Measurements from ENCODE around the gene NRXN2.

Gene NRXN2

DNA sequence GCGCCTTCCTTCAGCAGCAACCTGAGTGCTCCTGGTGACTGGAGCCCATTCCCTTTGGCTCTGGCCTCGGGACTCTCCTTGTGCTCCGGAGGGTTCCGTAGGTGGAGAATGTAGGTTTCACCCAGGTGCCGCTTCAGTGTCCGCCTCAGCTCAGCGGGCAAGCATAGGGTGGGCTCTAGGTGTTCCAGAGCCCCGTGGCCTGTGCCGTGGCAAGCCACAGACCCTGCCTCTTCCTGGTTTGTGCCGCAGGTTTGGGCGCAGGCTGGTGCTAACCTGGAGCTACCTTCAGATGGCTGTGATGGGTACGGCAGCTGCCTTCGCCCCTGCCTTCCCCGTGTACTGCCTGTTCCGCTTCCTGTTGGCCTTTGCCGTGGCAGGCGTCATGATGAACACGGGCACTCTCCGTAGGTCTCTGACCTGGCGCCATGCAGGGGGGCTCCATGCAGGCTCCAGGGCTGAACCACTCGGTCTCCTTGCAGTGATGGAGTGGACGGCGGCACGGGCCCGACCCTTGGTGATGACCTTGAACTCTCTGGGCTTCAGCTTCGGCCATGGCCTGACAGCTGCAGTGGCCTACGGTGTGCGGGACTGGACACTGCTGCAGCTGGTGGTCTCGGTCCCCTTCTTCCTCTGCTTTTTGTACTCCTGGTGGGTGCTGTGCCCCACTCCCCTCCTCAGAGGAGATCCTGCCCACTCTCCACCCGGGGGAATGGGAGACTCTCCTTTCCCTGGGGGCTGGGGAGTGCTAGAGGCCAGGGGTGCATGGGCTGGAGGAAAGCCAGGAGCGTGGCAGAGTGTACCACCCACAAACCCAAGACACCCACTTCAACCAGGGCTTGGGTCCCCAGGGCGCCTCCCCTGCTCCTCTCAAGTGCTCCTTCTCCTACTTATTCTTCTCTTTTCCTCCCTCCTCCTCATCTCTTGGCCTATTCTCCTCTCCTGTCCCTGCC, 129.6 kb downstream of the NRXN2 start:
- Histone ChIP-seq H3K4me3 (ENCODE audit: low read length in 2 of 2) (no peak overlapping the region), H3K27ac (ENCODE audit: low read length) (no peak overlapping the region)

DNA sequence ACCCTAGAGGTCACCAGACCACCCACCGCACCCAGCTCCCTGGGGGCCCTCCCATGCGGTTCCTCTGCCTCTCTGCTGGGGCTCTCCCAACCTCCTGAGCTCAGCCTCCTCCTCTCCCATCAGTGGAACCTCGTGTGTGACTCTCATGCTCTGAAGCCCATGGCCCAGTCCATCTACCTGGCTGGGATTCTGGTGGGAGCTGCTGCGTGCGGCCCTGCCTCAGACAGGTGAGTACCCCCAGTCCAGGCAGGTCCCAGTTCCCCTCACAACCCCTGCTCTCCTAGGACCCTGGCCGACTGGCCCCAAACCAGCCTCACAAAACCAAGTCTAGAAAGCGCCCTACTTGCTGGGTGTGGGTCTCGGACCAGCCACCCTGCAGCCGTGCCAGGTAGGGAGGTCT, 130.3 kb downstream of the NRXN2 start:
- H3K4me1 ChIP-seq (ENCODE audit: control insufficient read depth, insufficient read depth, low read length), result no peaks in the 10 kb centered on the region
- H3K27me3 ChIP-seq (ENCODE audit: control insufficient read depth in 1 of 2, insufficient read depth in 2 of 2, low read length in 2 of 2), result peaks cover 0 to 2% of the 10 kb centered on the region in 2 donors
- no peak overlapping the region for H3K9ac ChIP-seq (ENCODE audit: low read length in 2 of 2)
- no peaks in the 10 kb centered on the region for H3K36me3 ChIP-seq (ENCODE audit: control insufficient read depth in 2 of 2, insufficient read depth in 2 of 2, low read length in 2 of 2)
- no peak overlapping the region for H3K27ac ChIP-seq (ENCODE audit: low read length)
- peaks cover 0 to 7% of the 10 kb centered on the region in 2 donors for H3K9me3 ChIP-seq (ENCODE audit: control insufficient read depth in 2 of 2, low read length in 2 of 2)
- H3K4me3 ChIP-seq (ENCODE audit: low read length in 2 of 2), result no peak overlapping the region

More for the DNA sequence above, 129.6 kb downstream of the NRXN2 start:
- H3K9me3 ChIP-seq (ENCODE audit: control insufficient read depth in 2 of 2, low read length in 2 of 2), result peaks cover 0 to 4% of the 10 kb centered on the region in 2 donors
- H3K27me3 ChIP-seq (ENCODE audit: control insufficient read depth in 1 of 2, insufficient read depth in 2 of 2, low read length in 2 of 2), result peaks cover 0 to 2% of the 10 kb centered on the region in 2 donors
- H3K4me1 ChIP-seq (ENCODE audit: control insufficient read depth, insufficient read depth, low read length), result no peaks in the 10 kb centered on the region
- no peaks in the 10 kb centered on the region for H3K36me3 ChIP-seq (ENCODE audit: control insufficient read depth in 2 of 2, insufficient read depth in 2 of 2, low read length in 2 of 2)
- no peak overlapping the region for H3K9ac ChIP-seq (ENCODE audit: low read length in 2 of 2)

DNA sequence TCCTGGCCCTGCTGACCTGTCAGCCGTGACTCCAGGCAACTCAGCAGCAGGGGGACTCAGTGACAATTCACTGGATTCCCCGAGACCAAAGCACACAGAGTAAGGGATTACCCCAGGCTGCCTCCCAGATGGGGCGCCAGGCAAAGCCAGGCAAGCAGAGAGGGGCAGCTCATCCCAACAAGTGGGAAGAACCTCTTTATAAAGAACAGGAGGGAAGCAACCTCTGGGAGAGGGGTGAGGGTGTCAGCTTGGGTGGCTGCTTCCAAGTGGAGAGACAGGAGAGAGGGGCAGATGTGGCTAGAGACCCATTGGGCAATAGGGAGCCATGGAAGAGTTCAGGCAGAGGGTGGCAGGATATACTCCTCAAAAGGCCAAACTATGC, 130.8 kb downstream of the NRXN2 start:
- Histone ChIP-seq H3K27ac (ENCODE audit: low read length) (no peak overlapping the region), H3K4me3 (ENCODE audit: low read length in 2 of 2) (no peak overlapping the region), H3K9ac (ENCODE audit: low read length in 2 of 2) (no peak overlapping the region)

DNA sequence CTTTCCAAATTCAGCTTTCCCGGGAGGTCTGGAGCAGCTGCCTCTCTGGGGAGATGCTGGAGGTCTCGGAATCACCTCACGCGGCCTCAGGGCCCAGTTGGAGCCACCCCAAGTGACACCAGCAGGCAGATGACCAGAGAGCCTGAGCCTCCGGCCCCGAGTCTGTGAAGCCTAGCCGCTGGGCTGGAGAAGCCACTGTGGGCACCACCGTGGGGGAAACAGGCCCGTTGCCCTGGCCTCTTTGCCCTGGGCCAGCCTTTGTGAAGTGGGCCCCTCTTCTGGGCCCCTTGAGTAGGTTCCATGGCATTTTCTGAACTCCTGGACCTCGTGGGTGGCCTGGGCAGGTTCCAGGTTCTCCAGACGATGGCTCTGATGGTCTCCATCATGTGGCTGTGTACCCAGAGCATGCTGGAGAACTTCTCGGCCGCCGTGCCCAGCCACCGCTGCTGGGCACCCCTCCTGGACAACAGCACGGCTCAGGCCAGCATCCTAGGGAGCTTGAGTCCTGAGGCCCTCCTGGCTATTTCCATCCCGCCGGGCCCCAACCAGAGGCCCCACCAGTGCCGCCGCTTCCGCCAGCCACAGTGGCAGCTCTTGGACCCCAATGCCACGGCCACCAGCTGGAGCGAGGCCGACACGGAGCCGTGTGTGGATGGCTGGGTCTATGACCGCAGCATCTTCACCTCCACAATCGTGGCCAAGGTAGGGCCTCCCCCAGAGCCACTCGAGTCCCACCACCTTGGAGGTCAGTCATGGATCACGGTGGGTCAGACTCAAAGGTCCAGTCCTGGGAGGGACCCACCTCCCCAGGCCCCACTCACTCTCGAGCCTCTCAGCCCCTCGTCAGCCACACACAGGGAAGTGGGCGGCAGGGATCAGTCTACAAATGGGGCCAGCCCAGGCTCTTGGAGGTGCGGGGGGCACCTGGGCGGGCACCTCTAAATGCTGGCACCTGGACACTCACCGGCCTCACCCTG, 131.5 kb downstream of the NRXN2 start:
- Histone ChIP-seq H3K4me3 (ENCODE audit: low read length in 2 of 2) (no peak overlapping the region), H3K9me3 (ENCODE audit: control insufficient read depth in 2 of 2, low read length in 2 of 2) (peaks cover 0 to 10% of the 10 kb centered on the region in 2 donors), H3K4me1 (ENCODE audit: control insufficient read depth, insufficient read depth, low read length) (no peaks in the 10 kb centered on the region), H3K27me3 (ENCODE audit: control insufficient read depth in 1 of 2, insufficient read depth in 2 of 2, low read length in 2 of 2) (peaks cover 0 to 2% of the 10 kb centered on the region in 2 donors), H3K36me3 (ENCODE audit: control insufficient read depth in 2 of 2, insufficient read depth in 2 of 2, low read length in 2 of 2) (no peaks in the 10 kb centered on the region), H3K9ac (ENCODE audit: low read length in 2 of 2) (no peak overlapping the region), H3K27ac (ENCODE audit: low read length) (no peak overlapping the region)

More for the DNA sequence above, 130.8 kb downstream of the NRXN2 start:
- H3K4me1 ChIP-seq (ENCODE audit: control insufficient read depth, insufficient read depth, low read length), result no peaks in the 10 kb centered on the region
- peaks cover 0 to 2% of the 10 kb centered on the region in 2 donors for H3K27me3 ChIP-seq (ENCODE audit: control insufficient read depth in 1 of 2, insufficient read depth in 2 of 2, low read length in 2 of 2)
- peaks cover 0 to 10% of the 10 kb centered on the region in 2 donors for H3K9me3 ChIP-seq (ENCODE audit: control insufficient read depth in 2 of 2, low read length in 2 of 2)
- H3K36me3 ChIP-seq (ENCODE audit: control insufficient read depth in 2 of 2, insufficient read depth in 2 of 2, low read length in 2 of 2), result no peaks in the 10 kb centered on the region

DNA sequence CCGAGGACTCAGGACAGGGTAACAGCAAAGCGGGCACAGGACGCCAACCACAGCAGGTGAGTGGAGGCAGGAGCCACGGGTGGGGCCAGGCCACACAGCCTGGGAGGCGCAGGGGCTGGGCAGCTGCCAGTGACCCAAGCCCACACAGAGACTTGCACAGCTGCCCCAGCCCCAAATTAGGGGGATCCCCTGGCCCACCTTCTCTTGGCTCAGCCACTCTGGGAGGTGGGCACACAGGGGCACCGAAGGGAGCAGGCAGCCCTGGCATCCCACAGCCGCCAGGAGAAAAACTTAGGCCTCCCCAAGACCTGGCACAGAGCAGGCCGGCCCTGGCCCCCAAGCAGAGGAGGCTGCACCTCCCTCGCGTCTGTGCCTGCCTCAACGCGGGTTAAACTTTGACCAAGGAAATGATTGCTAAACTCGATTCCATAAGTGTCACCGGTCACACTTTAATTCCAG, 132.2 kb downstream of the NRXN2 start, which contains the start of gene SLC22A12:
TSS of gene SLC22A12 (plus strand) at position 458 of the 459 bp plus-strand sequence. CDS start 337 bp downstream, outside the sequence.
- Histone ChIP-seq H3K4me3 (ENCODE audit: low read length in 2 of 2) (no peak within 1 kb of the TSS), H3K4me1 (ENCODE audit: control insufficient read depth, insufficient read depth, low read length) (no peaks in the 10 kb centered on the region), H3K36me3 (ENCODE audit: control insufficient read depth in 2 of 2, insufficient read depth in 2 of 2, low read length in 2 of 2) (no peaks in the 10 kb centered on the region), H3K27me3 (ENCODE audit: control insufficient read depth in 1 of 2, insufficient read depth in 2 of 2, low read length in 2 of 2) (peaks cover 0 to 2% of the 10 kb centered on the region in 2 donors), H3K9me3 (ENCODE audit: control insufficient read depth in 2 of 2, low read length in 2 of 2) (peaks cover 0 to 10% of the 10 kb centered on the region in 2 donors), H3K27ac (ENCODE audit: low read length) (no peak within 1 kb of the TSS), H3K9ac (ENCODE audit: low read length in 2 of 2) (no peak within 1 kb of the TSS)

DNA sequence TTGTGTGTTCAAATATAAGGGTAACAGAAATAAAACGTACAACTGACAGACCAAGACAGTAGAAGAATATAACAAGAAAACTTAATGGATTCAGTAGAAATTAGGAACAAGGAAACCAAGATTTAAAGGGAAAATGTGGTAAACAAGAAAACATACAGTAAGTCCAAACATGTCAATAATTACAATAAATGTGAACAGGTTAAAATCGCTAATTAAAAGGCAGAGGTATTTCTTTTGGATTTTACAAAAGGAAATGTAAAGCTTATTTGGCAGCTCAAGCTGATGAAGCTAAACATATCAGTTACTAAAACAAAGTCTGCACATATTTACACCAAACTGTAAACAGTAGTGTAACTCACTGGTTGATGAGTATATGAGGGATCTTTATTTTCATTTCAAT, 134.3 kb downstream of the NRXN2 start:
- peaks cover 0 to 2% of the 10 kb centered on the region in 2 donors for H3K27me3 ChIP-seq (ENCODE audit: control insufficient read depth in 1 of 2, insufficient read depth in 2 of 2, low read length in 2 of 2)
- no peak overlapping the region for H3K4me3 ChIP-seq (ENCODE audit: low read length in 2 of 2)
- H3K27ac ChIP-seq (ENCODE audit: low read length), result no peak overlapping the region
- H3K9ac ChIP-seq (ENCODE audit: low read length in 2 of 2), result no peak overlapping the region
- no peaks in the 10 kb centered on the region for H3K4me1 ChIP-seq (ENCODE audit: control insufficient read depth, insufficient read depth, low read length)
- no peaks in the 10 kb centered on the region for H3K36me3 ChIP-seq (ENCODE audit: control insufficient read depth in 2 of 2, insufficient read depth in 2 of 2, low read length in 2 of 2)
- peaks cover 0 to 10% of the 10 kb centered on the region in 2 donors for H3K9me3 ChIP-seq (ENCODE audit: control insufficient read depth in 2 of 2, low read length in 2 of 2)

DNA sequence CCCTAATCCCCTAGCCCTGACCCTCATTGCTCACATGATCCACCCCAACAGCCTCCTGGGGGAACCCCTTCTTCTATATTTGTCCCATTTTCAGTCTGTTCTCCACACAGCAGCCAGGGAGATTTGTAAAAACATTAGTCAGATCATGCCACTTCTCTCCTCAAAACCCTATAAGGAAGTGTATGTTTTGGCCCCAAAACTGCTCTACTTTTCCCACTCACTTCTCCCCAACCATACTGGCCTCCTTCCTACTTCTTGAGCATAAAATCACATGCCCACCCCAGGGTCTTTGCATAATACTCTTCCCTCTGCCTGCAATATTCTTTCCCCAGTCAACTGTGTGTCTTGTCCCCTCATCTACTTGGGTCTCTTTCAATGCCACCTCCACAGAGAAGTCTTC, 136.6 kb downstream of the NRXN2 start:
- H3K27me3 ChIP-seq (ENCODE audit: control insufficient read depth in 1 of 2, insufficient read depth in 2 of 2, low read length in 2 of 2), result no peaks in the 10 kb centered on the region
- peaks cover 0 to 10% of the 10 kb centered on the region in 2 donors for H3K9me3 ChIP-seq (ENCODE audit: control insufficient read depth in 2 of 2, low read length in 2 of 2)
- H3K27ac ChIP-seq (ENCODE audit: low read length), result no peak overlapping the region
- H3K4me3 ChIP-seq (ENCODE audit: low read length in 2 of 2), result no peak overlapping the region
- H3K36me3 ChIP-seq (ENCODE audit: control insufficient read depth in 2 of 2, insufficient read depth in 2 of 2, low read length in 2 of 2), result no peaks in the 10 kb centered on the region
- H3K9ac ChIP-seq (ENCODE audit: low read length in 2 of 2), result no peak overlapping the region
- H3K4me1 ChIP-seq (ENCODE audit: control insufficient read depth, insufficient read depth, low read length), result no peaks in the 10 kb centered on the region

DNA sequence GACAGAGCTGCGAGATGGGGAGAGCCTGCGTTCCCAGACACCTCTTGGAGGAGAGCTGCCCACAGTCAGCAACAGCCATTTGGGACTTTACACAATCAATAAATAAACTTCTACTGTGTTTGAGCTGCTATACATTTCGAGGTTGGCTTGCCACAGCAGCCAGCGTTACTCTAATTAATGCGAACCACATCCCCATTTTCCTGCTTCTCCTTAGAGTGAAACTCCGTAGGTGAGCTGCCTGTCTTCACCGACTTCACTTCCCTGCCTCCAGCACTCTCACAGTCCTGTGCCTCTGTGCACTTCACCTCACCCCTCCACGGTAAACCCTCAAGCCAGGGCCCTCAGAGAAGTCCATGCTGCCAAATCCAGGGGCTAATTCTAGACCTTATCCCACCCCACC, 137.8 kb downstream of the NRXN2 start:
- Histone ChIP-seq H3K9me3 (ENCODE audit: control insufficient read depth in 2 of 2, low read length in 2 of 2) (peaks cover 0 to 10% of the 10 kb centered on the region in 2 donors), H3K36me3 (ENCODE audit: control insufficient read depth in 2 of 2, insufficient read depth in 2 of 2, low read length in 2 of 2) (no peaks in the 10 kb centered on the region), H3K4me1 (ENCODE audit: control insufficient read depth, insufficient read depth, low read length) (no peaks in the 10 kb centered on the region), H3K9ac (ENCODE audit: low read length in 2 of 2) (no peak overlapping the region), H3K27me3 (ENCODE audit: control insufficient read depth in 1 of 2, insufficient read depth in 2 of 2, low read length in 2 of 2) (no peaks in the 10 kb centered on the region), H3K4me3 (ENCODE audit: low read length in 2 of 2) (no peak overlapping the region), H3K27ac (ENCODE audit: low read length) (no peak overlapping the region)

DNA sequence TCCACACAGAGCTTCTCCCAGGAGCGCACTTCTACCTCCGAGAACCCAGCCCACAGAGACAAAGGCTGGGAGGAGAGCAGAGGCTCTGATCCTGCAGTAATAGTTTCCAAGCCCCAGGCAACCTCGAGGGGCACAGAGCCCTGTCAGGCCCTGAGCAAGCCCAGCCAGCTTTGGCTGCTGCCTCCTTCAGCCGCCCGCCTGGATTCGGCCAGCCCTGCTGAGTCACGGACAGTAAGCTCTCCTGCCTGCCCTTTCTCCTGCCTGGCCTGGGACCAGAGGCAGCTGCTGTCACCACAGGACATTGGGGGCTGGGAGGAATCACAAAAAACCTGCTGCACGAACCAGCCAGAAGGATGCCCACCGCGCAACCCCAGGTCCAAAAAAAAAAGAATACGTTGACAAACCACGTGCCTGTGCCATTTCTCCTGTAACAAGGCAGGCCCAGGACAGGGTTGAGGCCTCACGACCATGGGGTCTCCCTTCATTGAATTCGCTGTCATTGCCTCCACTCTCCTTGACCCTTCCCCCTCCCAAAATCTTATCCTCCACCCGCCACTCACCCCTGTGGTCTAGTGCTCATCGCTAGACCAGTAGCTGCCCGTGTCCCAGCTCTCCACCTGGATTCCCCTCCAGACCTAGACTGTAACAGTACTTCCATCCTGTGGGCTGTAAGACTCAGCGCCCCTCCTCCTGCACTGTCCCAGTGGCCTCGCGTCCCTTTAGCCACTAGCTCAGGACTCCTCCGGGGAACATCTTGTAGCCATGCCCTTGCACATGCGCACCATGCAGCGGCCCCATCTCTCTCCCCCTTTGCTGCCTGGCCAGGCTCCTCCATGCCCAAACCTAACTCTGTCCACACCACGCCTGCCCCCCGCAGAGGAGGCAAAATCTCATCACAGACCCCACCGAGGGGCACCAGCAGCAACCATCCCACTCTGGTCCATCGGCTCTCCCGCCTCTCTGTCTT, 139.4 kb downstream of the NRXN2 start:
- Histone ChIP-seq H3K9me3 (ENCODE audit: control insufficient read depth in 2 of 2, low read length in 2 of 2) (peaks cover 0 to 6% of the 10 kb centered on the region in 2 donors), H3K27me3 (ENCODE audit: control insufficient read depth in 1 of 2, insufficient read depth in 2 of 2, low read length in 2 of 2) (no peaks in the 10 kb centered on the region), H3K27ac (ENCODE audit: low read length) (no peak overlapping the region), H3K4me1 (ENCODE audit: control insufficient read depth, insufficient read depth, low read length) (no peaks in the 10 kb centered on the region), H3K4me3 (ENCODE audit: low read length in 2 of 2) (no peak overlapping the region), H3K9ac (ENCODE audit: low read length in 2 of 2) (no peak overlapping the region), H3K36me3 (ENCODE audit: control insufficient read depth in 2 of 2, insufficient read depth in 2 of 2, low read length in 2 of 2) (no peaks in the 10 kb centered on the region)

All from stomach smooth muscle (tissue), 2 donors.